ENCODE data around the gene MEIOSIN. TPM values are rescaled to one million over a fixed set of nuclear protein-coding genes. Genes with fewer than 3 reads are reported as not detected.

The MEIOSIN gene
- total RNA-seq, 1 donor from 2014 or later, result not detected

GRCh38 chr19:45765702-45766295 lies 32.6 kb downstream of the MEIOSIN start:
- DNase-seq, result no peak

GRCh38 chr19:45766296-45766868 lies 33.1 kb downstream of the MEIOSIN start:
- no peak for DNase-seq

- no peak for DNase-seq
Observed at GRCh38 chr19:45766869-45767346, 33.7 kb downstream of the MEIOSIN start.

- no peak for DNase-seq
Observed at GRCh38 chr19:45767410-45767880, 34.2 kb downstream of the MEIOSIN start.

GRCh38 chr19:45767881-45768654 lies 34.8 kb downstream of the MEIOSIN start:
- no peak for DNase-seq

GRCh38 chr19:45768655-45768983 lies 35.4 kb downstream of the MEIOSIN start:
- no peak for DNase-seq

GRCh38 chr19:45768984-45769782 lies 35.9 kb downstream of the MEIOSIN start, which contains the start of gene SIX5:
Gene SIX5, minus strand, starts transcription at chr19:45769252. Its CDS starts 408 bp downstream, at chr19:45768844.
- DNase-seq, result peak; percentile 91

GRCh38 chr19:45769821-45770191 lies 36.6 kb downstream of the MEIOSIN start:
- no peak for DNase-seq

- DNase-seq, result peak; percentile 93
Observed at GRCh38 chr19:45770192-45771101, 37.2 kb downstream of the MEIOSIN start.

GRCh38 chr19:45771311-45771933 lies 38.2 kb downstream of the MEIOSIN start:
- DNase-seq, result no peak

GRCh38 chr19:45772130-45772840 lies 39.0 kb downstream of the MEIOSIN start:
- no peak for DNase-seq

GRCh38 chr19:45772912-45773311 lies 39.7 kb downstream of the MEIOSIN start:
- no peak for DNase-seq

GRCh38 chr19:45773384-45773783 lies 40.1 kb downstream of the MEIOSIN start:
- DNase-seq, result no peak

- no peak for DNase-seq
Observed at GRCh38 chr19:45774765-45775164, 41.5 kb downstream of the MEIOSIN start.

- no peak for DNase-seq
Observed at GRCh38 chr19:45777395-45777961, 44.2 kb downstream of the MEIOSIN start.

GRCh38 chr19:45778010-45778661 lies 44.9 kb downstream of the MEIOSIN start:
- no peak for DNase-seq

GRCh38 chr19:45779231-45780145 lies 46.2 kb downstream of the MEIOSIN start:
- no peak for DNase-seq

- no peak for DNase-seq
Observed at GRCh38 chr19:45780146-45780447, 46.9 kb downstream of the MEIOSIN start.
